Activated CD8-positive, alpha-beta memory T cell treated with anti-CD3 and anti-CD28 coated beads, Interleukin-2, amount 50 U/mL, for 4 hours (primary cell): ENCODE results near the gene RALGAPA1.

Source experiments
- DNase-seq: peaks from one replicate; pipeline ENCODE4 v3.0.0-alpha.2; 2020

Gene RALGAPA1

GRCh38 chr14:35533357-35534207, 275.5 kb downstream of the RALGAPA1 start, which contains the start of gene INSM2:
Gene INSM2 (plus strand): TSS chr14:35534164. CDS start chr14:35534253, 89 bp downstream.
- DNase-seq: peak; percentile 66

DNA sequence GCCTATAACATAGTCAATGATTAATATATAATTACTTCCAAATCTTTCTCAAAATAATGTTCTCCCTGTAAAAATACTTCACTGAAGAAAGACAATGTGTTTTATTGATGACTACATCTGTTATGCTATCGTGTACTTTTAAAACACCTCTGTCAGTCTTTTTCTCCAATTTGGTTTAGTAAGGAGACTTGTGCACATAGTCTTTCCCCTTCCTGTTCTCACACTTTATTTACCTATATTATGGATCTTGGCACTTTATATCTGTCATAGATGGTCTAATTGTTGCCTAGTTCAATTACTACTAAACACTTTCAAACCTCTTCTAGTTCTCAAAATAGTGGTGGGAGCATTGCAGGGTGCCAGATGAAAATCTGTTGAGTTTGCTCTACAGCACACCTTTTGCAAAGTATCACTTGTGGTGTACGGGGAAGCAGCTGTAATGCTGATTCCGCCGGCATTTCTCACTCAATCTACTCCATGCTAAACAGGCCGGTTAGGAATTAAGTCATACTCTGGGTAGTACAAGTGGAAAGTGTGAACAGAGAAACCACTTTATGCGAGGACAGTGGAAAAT, 276.2 kb downstream of the RALGAPA1 start:
- DNase-seq: no peak

DNA sequence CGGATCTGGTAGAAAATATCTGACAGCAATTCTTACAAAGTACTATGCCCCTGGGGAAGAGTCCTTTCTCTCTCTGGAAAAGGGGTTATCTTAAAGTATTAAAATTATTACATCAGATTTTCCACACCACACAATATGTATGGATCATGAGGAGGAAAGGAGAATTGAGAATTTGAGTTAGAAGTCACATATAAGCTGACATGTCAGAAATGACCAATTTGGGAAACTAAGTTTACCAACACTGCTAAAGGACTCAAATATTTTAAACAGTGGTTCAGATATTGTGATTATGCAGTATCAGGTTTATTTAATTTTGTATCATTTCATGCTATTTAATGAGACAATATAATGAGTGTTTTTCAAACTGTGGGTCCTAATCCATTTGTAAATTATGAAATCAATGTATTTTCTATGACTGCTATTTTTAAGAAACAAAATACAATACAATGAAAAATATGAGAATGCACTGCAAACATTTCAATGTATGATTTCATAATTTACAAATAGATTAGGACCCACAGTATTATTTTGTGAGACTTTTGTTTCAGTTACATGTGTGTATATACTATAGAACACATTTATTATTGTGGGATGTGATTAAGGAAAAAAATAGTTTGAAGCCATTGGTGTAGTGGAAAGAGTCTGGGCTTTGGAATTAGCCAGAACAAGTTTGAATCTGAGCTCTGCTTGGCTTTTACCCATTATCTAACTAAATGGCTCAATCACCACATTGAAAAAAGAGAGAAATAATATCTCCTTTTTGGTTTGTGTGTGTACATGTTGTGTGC, 276.9 kb downstream of the RALGAPA1 start:
- DNase-seq: no peak

- DNase-seq: no peak
Observed at GRCh38 chr14:35526962-35527361, 282.1 kb downstream of the RALGAPA1 start.

- no peak for DNase-seq
Observed at GRCh38 chr14:35525695-35526094, 283.4 kb downstream of the RALGAPA1 start.

GRCh38 chr14:35519986-35520385, 289.1 kb downstream of the RALGAPA1 start:
- no peak for DNase-seq

- no peak for DNase-seq
Observed at GRCh38 chr14:35515916-35516315, 293.2 kb downstream of the RALGAPA1 start.

DNA sequence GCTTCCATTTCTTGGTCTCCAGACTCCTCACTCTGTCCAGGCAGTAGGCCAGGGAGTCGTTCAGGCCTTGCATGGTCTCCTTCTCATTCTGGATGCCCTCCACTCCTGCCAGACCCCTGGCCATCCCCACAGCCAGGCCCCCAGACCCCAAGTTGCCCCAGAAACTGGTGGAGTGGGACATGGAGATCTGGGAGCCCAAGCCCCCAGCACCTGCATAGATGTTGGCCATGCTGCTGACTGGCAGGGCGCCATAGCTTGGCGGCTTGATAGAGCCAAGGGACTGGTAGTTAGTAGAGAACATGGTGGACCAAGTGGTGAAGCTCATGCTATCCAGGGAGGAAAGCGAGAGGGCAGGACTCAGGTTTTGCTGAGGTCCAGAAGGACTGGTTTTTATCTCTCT, 296.3 kb downstream of the RALGAPA1 start:
- DNase-seq: no peak

GRCh38 chr14:35509846-35510245, 299.2 kb downstream of the RALGAPA1 start:
- DNase-seq: no peak

GRCh38 chr14:35506927-35507326, 302.2 kb downstream of the RALGAPA1 start:
- no peak for DNase-seq

DNA sequence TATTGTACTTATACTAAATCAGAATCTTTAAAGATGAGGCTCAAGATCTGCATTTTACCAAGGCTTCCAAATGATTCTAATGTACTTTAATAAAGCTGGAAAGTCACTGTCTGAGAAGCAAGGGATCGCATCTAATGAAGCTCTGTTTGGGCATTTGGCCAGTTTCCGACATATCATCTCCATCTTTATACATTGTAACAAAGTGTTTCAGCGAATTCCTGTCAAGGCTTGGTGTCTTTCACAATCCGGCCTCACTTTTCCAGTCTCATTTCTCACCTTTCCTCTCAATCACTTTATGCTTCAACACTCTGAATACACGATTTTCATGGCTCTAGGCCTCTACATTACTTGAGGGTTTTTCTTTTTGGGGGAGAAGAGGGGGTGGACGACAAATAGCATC, 302.6 kb downstream of the RALGAPA1 start:
- no peak for DNase-seq

GRCh38 chr14:35504260-35504659, 304.8 kb downstream of the RALGAPA1 start:
- DNase-seq: no peak

GRCh38 chr14:35503646-35504045, 305.4 kb downstream of the RALGAPA1 start:
- no peak for DNase-seq

- no peak for DNase-seq
Observed at GRCh38 chr14:35499180-35499579, 309.9 kb downstream of the RALGAPA1 start.

- DNase-seq: no peak
Observed at GRCh38 chr14:35495278-35495677, 313.8 kb downstream of the RALGAPA1 start.

DNA sequence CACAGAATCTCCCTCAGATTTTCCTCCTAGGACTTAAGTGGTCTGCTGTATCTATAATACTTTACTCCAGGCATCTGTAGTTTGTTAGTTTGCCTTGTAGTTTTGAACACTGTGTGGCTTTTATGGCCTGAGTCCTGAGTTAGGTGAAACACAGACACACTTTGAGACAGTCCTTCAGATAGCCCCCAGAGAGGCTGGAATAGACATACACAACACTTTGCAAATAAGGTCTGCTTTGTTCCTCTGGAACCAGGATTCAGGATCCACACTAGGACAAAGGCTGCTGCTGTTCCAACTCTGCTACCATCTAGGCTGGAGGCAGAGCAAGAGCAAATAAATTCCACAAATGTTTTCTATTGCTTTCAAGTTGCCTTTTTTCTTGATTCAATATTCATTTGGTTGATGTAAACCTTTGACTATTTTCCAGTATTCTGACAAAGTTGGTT, 316.5 kb downstream of the RALGAPA1 start:
- no peak for DNase-seq
